T-cell (primary cell): ENCODE results near the gene ELFN2. TPM values are rescaled to one million over a fixed set of nuclear protein-coding genes. Genes with fewer than 3 reads are reported as not detected.

Experiments
- ATAC-seq, 4 experiments: fragments of 200-7000 bp in 3 of 4; fragments of 150-1000 bp in 1 of 4; cut with Tn5 transposase; replicated peaks in 1 of 4; 1 replicate in 3 of 4; 2 replicates in 1 of 4; pipeline ENCODE4 v1.10.0; 2021; ENCODE audit warnings: moderate library complexity in 3 of 4, mild to moderate bottlenecking in 2 of 4, moderate number of reproducible peaks in 1 of 4
- CTCF ChIA-PET, 2 donors: fragments of 300-600 bp; sonication (Branson Sonifier 250); formaldehyde crosslinking; loops; one replicate each; lab custom pipeline; 2022; ENCODE audit warnings: antibody characterized with exemption in 2 of 2; lab: Charles Lee
- POLR2A ChIA-PET, 2 donors: fragments of 300-600 bp; sonication (Branson Sonifier 250); formaldehyde crosslinking; loops; one replicate each; lab custom pipeline; 2022; ENCODE audit warnings: antibody characterized with exemption in 2 of 2; lab: Charles Lee
- DNase-seq, 35 experiments: peaks; one replicate each; pipeline versions ENCODE4 v3.0.0 to v3.0.0-alpha.2; 2013 to 2023
- H3K27ac ChIP-seq: one replicate; pipeline ENCODE4 v1.5.1; 2013; ENCODE audit warnings: low read length
- H3K27me3 ChIP-seq, 2 experiments: replicated peaks in 1 of 2; 1 replicate in 1 of 2; 2 replicates in 1 of 2; pipeline versions ENCODE4 v1.6.1 to v1.7.0; 2013; ENCODE audit warnings: low read length in 1 of 2, mixed read lengths in 1 of 2; ENCODE audit not compliant: control insufficient read depth in 2 of 2, insufficient read depth in 2 of 2; ENCODE audit errors: extremely low read depth in 1 of 2
- H3K36me3 ChIP-seq, 2 donors: 1 replicate in 1 of 2; 2 replicates in 1 of 2; pipeline versions ENCODE4 v1.6.1 to v1.7.0; 2013; ENCODE audit warnings: low read length in 1 of 2; ENCODE audit not compliant: control insufficient read depth in 2 of 2, insufficient read depth in 1 of 2; ENCODE audit errors: extremely low read depth in 1 of 2
- H3K4me1 ChIP-seq, 2 experiments: 1 replicate in 1 of 2; 2 replicates in 1 of 2; pipeline versions ENCODE4 v1.6.1 to v1.7.0; 2013; ENCODE audit warnings: low read length in 2 of 2, mixed read lengths in 1 of 2; ENCODE audit not compliant: insufficient read depth in 2 of 2, control insufficient read depth in 1 of 2; ENCODE audit errors: extremely low read depth in 1 of 2
- H3K4me3 ChIP-seq, 2 donors: 1 replicate in 1 of 2; 2 replicates in 1 of 2; pipeline versions ENCODE4 v1.5.1 to v1.7.0; 2013; ENCODE audit warnings: mild to moderate bottlenecking in 2 of 2, low read length in 1 of 2, moderate library complexity in 1 of 2; ENCODE audit not compliant: control insufficient read depth in 1 of 2; ENCODE audit errors: extremely low read depth in 1 of 2
- H3K9me3 ChIP-seq: 2 replicates; pipeline ENCODE4 v1.7.0; 2013
- H3K27ac Mint-ChIP-seq, 2 donors: one replicate each; pipeline ENCODE4 v1.8.0; 2020 to 2021; ENCODE audit warnings: mild to moderate bottlenecking in 2 of 2, mixed read lengths in 2 of 2
- H3K27me3 Mint-ChIP-seq, 2 donors: one replicate each; pipeline ENCODE4 v1.8.0; 2021 to 2022; ENCODE audit warnings: mixed read lengths in 2 of 2
- H3K36me3 Mint-ChIP-seq: one replicate; pipeline ENCODE4 v1.8.0; 2021; ENCODE audit warnings: mixed read lengths
- H3K4me1 Mint-ChIP-seq, 3 donors: one replicate each; pipeline ENCODE4 v1.8.0; 2020 to 2022; ENCODE audit warnings: mixed read lengths in 3 of 3, mild to moderate bottlenecking in 1 of 3
- H3K4me3 Mint-ChIP-seq, 3 donors: one replicate each; pipeline ENCODE4 v1.8.0; 2020 to 2022; ENCODE audit warnings: mild to moderate bottlenecking in 3 of 3, mixed read lengths in 3 of 3, moderate library complexity in 3 of 3
- H3K9me3 Mint-ChIP-seq, 3 donors: one replicate each; pipeline ENCODE4 v1.8.0; 2020 to 2022; ENCODE audit warnings: mixed read lengths in 3 of 3
- WGBS: methylation state at CpG from one replicate; pipeline ENCODE4 v1.1.5; 2013; ENCODE audit warnings: missing lambda C conversion rate; ENCODE audit not compliant: insufficient coverage; 5-methylcytosine and 5-hydroxymethylcytosine counted together
- total RNA-seq, 35 experiments: library from RNA in 6 of 35; stranded (reverse) in 6 of 35; fragments of 120-200 nt in 1 of 35; gene quantifications; one replicate each; pipeline versions ENCODE4 v1.2.1 to v1.2.4 and lab custom pipeline; 2013 to 2026

Gene ELFN2
- total RNA-seq, 5 donors from 2014 or later (not counting 1 experiment from before 2014, with no cell fraction given), result 0.09 to 0.88 (median 0.70) TPM

DNA sequence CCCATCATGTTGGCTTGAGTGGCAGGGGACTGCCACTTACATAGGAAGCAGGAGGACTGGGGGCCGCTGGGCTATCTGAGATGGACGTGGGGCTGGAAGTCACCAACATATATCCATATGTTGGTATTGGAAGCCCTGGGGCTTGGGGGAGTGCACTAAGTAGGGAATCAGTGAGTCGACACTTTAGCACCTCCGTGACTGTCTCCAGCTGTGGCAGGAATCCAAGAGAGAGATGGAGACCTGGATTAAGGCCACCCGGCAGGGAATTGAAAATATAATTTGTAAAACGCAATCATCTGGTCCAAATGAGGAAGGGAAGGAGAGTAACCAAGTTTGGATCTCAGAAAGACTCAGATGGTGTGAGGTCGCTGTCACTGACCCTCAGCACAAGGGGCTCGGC lies 68.4 kb downstream of the ELFN2 start:
- H3K27me3 ChIP-seq, result peaks cover 0 to 25% of the 10 kb centered on the region in 2 experiments
- H3K9me3 Mint-ChIP-seq, result no peaks in the 10 kb centered on the region
- H3K27me3 Mint-ChIP-seq, result peaks cover 0 to 5% of the 10 kb centered on the region in 2 donors
- H3K4me3 ChIP-seq, result no peak overlapping the region
- CTCF ChIA-PET, result no interaction called here
- H3K9me3 ChIP-seq, result no peaks in the 10 kb centered on the region
- POLR2A ChIA-PET, result no interaction called here
- H3K4me3 Mint-ChIP-seq, result no peak overlapping the region
- H3K4me1 Mint-ChIP-seq, result peaks cover 2 to 5% (median 2%) of the 10 kb centered on the region in 3 donors
- DNase-seq (no peak), ATAC-seq (no peak)
- H3K27ac ChIP-seq, result no peak overlapping the region
- no peaks in the 10 kb centered on the region for H3K4me1 ChIP-seq
- H3K36me3 ChIP-seq, result no peaks in the 10 kb centered on the region
- H3K27ac Mint-ChIP-seq, result no peak overlapping the region
- no peaks in the 10 kb centered on the region for H3K36me3 Mint-ChIP-seq
- 63% methylated on average over 5 of the region's 8 CpGs for WGBS

DNA sequence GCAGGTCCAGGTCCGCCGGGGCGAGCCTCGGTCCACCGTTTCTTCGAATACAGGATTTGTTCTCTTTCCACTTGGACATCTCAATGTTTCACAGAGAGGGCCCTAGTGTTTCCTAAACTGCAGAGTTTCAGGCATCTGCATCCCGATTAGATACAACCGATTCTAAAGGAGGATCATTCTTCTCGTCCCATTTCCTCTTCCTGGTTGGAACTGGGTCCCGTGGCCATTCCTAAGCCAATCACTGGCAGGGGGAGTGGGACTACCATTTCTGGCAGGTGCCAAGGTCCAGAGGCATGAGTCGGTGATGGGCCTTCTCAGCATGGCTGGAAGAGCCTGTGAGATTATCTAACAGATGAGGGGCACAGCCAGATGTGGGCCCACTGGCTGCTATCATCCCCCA lies 68.9 kb downstream of the ELFN2 start:
- H3K27me3 ChIP-seq, result peaks cover 0 to 23% of the 10 kb centered on the region in 2 experiments
- H3K9me3 Mint-ChIP-seq, result no peaks in the 10 kb centered on the region
- no peak overlapping the region for H3K4me3 ChIP-seq
- H3K36me3 Mint-ChIP-seq, result no peaks in the 10 kb centered on the region
- DNase-seq (no peak), ATAC-seq (no peak)
- H3K27ac Mint-ChIP-seq, result no peak overlapping the region
- no peak overlapping the region for H3K27ac ChIP-seq
- WGBS, result 88% methylated on average over 11 of the region's 11 CpGs
- H3K27me3 Mint-ChIP-seq, result peaks cover 0 to 4% of the 10 kb centered on the region in 2 donors
- ChIA-PET CTCF (no interaction called here), POLR2A (no interaction called here)
- no peaks in the 10 kb centered on the region for H3K9me3 ChIP-seq
- H3K4me1 Mint-ChIP-seq, result peaks cover 2 to 5% (median 2%) of the 10 kb centered on the region in 3 donors
- H3K4me1 ChIP-seq, result no peaks in the 10 kb centered on the region
- no peak overlapping the region for H3K4me3 Mint-ChIP-seq
- no peaks in the 10 kb centered on the region for H3K36me3 ChIP-seq

DNA sequence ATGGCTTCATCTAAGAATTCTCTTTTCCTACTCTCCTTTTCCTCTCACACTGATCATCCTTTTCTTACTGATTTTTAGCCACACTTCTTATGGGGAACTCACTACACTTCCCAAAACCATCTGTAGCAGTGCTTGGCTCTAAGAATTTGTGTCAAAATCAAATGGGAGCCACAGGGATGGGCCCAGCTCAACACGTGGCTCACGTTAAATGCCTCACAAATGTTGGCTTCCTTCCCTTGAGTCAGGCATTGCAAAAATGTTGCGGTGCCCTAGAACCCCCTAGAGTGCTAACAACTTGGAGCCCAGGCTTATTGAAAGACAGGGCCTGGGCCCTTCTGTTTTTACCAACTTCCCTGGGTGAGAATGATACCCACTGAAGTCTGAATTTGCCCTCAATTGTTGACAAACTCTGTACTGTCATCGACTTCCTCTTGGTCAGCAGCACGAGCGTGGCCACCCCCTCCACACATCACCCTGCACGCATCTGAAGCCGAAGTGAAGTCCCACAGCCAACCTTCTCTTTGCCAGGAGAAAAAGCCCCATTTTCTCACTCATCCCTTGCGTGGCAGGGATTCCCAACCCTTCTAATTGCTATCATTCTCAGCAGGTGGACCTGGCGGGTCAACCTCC lies 69.7 kb downstream of the ELFN2 start:
- no peaks in the 10 kb centered on the region for H3K9me3 Mint-ChIP-seq
- H3K4me3 Mint-ChIP-seq, result no peak overlapping the region
- ATAC-seq (no peak), DNase-seq (no peak)
- peaks cover 2 to 5% (median 2%) of the 10 kb centered on the region in 3 donors for H3K4me1 Mint-ChIP-seq
- H3K4me3 ChIP-seq, result no peak overlapping the region
- peaks cover 0 to 26% of the 10 kb centered on the region in 2 experiments for H3K27me3 ChIP-seq
- H3K27ac Mint-ChIP-seq, result no peak overlapping the region
- no peaks in the 10 kb centered on the region for H3K9me3 ChIP-seq
- POLR2A ChIA-PET, result no interaction called here
- no peak overlapping the region for H3K27ac ChIP-seq
- no peaks in the 10 kb centered on the region for H3K36me3 ChIP-seq
- 95% methylated on average over 10 of the region's 10 CpGs for WGBS
- peaks cover 0 to 9% of the 10 kb centered on the region in 2 donors for H3K27me3 Mint-ChIP-seq
- no peaks in the 10 kb centered on the region for H3K4me1 ChIP-seq
- H3K36me3 Mint-ChIP-seq, result no peaks in the 10 kb centered on the region
- CTCF ChIA-PET, result no interaction called here

DNA sequence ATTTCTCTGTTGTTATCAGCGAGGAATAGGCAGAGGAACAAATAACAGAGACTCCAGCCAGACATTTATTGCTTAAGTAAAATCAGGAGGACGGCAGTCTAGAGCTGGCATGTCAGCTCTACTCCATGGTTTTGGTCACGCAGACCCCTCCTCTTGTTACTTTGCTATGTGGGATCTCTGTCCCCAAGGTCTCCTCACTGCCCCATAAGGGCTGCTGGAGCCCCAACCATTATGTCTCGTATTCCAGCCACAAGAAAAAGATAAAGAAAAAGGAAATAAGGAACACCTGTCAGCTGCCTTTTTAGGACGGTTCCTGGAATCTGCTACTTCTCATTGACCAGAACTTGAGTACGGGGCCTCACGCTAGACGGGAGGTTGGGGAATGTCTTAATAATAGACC lies 70.4 kb downstream of the ELFN2 start:
- POLR2A ChIA-PET, result no interaction called here
- Mint-ChIP-seq H3K4me1 (peaks cover 2 to 5% (median 2%) of the 10 kb centered on the region in 3 donors), H3K4me3 (no peak overlapping the region), H3K9me3 (no peaks in the 10 kb centered on the region), H3K27me3 (peaks cover 0 to 10% of the 10 kb centered on the region in 2 donors), H3K36me3 (no peaks in the 10 kb centered on the region), H3K27ac (no peak overlapping the region)
- ATAC-seq (no peak), DNase-seq (no peak)
- CTCF ChIA-PET, result no interaction called here
- Histone ChIP-seq H3K36me3 (no peaks in the 10 kb centered on the region), H3K27me3 (peaks cover 0 to 31% of the 10 kb centered on the region in 2 experiments), H3K27ac (no peak overlapping the region), H3K4me3 (no peak overlapping the region), H3K9me3 (no peaks in the 10 kb centered on the region), H3K4me1 (no peaks in the 10 kb centered on the region)
- 81% methylated on average over 8 of the region's 8 CpGs for WGBS

DNA sequence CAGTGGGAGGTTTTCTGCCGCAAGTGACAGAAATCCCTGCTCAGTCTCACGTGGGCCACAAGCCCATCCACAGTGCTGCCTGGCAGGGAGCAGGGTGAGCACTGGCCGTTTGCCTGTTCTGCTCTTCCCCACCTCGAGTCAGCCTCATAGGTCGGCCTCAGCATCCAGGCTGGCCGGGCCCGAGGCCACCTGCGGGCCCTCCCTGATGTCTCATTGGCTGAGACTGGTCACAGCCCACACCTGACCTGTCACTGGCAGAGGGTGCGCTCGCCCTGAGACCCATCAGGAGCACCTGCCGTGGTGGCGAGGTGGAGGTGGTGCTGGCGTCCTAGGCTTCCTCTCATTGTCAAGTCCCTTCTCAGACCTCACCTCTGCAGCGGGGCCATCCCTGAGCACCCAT lies 72.1 kb downstream of the ELFN2 start:
- no peak overlapping the region for H3K27ac ChIP-seq
- no peaks in the 10 kb centered on the region for H3K9me3 ChIP-seq
- no peaks in the 10 kb centered on the region for H3K36me3 ChIP-seq
- Mint-ChIP-seq H3K27me3 (peaks cover 0 to 10% of the 10 kb centered on the region in 2 donors), H3K9me3 (no peaks in the 10 kb centered on the region), H3K27ac (no peak overlapping the region), H3K36me3 (no peaks in the 10 kb centered on the region), H3K4me1 (no peaks in the 10 kb centered on the region), H3K4me3 (no peak overlapping the region)
- WGBS, result 72% methylated on average over 12 of the region's 14 CpGs
- DNase-seq, result no peak
- no peaks in the 10 kb centered on the region for H3K4me1 ChIP-seq
- peaks cover 0 to 40% of the 10 kb centered on the region in 2 experiments for H3K27me3 ChIP-seq
- H3K4me3 ChIP-seq, result no peak overlapping the region
- CTCF ChIA-PET, result no interaction called here
- POLR2A ChIA-PET, result no interaction called here
- ATAC-seq, result no peak

DNA sequence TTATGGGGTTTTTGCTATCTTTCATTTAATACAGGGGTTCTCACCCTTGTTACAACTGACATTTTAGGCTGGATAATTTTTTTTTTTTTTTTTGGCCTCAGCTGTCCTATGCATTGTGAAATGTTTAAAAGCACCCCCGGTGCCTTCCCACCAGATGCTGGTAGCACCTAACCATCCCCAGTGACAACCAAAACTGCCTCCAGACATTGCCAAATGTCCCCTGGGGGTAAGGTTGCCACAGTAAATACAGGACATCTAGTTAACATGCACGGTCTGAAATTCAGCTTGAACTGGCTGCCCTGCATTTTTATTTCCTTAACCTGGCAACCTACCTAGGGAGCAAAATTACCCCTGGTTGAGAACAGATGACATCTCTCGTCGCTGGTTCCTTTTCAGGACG lies 72.6 kb downstream of the ELFN2 start:
- WGBS, result 79% methylated on average over 3 of the region's 5 CpGs
- Mint-ChIP-seq H3K36me3 (no peaks in the 10 kb centered on the region), H3K27me3 (peaks cover 0 to 10% of the 10 kb centered on the region in 2 donors), H3K4me3 (no peak overlapping the region), H3K4me1 (no peaks in the 10 kb centered on the region), H3K27ac (no peak overlapping the region), H3K9me3 (no peaks in the 10 kb centered on the region)
- DNase-seq, result no peak
- no peaks in the 10 kb centered on the region for H3K4me1 ChIP-seq
- no peaks in the 10 kb centered on the region for H3K36me3 ChIP-seq
- ChIA-PET POLR2A (no interaction called here), CTCF (no interaction called here)
- no peak for ATAC-seq
- no peak overlapping the region for H3K27ac ChIP-seq
- H3K27me3 ChIP-seq, result peaks cover 0 to 40% of the 10 kb centered on the region in 2 experiments
- no peaks in the 10 kb centered on the region for H3K9me3 ChIP-seq
- no peak overlapping the region for H3K4me3 ChIP-seq
